A549 (cell line): Measurements from ENCODE around the gene TBXT.

Experiments
- CBX2 ChIP-seq: fragments of 200-600 bp; sonication (generic); IDR thresholded peaks from 2 replicates; pipeline ENCODE4 v1.6.1; 2016; ENCODE audit warnings: low read depth, mild to moderate bottlenecking, borderline replicate concordance
- CEBPB ChIP-seq, 2 experiments: fragments of >200 bp in 1 of 2; sonication (Bioruptor Twin) in 1 of 2; formaldehyde crosslinking in 1 of 2; IDR thresholded peaks; 2 replicates each; pipeline ENCODE4 v1.6.1; 2012 to 2016
- JUNB ChIP-seq: fragments of >200 bp; sonication (Bioruptor Twin); formaldehyde crosslinking; IDR thresholded peaks from 2 replicates; pipeline ENCODE4 v1.6.1; 2016
- TF ChIP-seq, protein P1 (sequence below): fragments of >200 bp; sonication (Bioruptor Twin); formaldehyde crosslinking; IDR thresholded peaks from 3 replicates; pipeline ENCODE4 v1.5.1; 2016

DNA sequence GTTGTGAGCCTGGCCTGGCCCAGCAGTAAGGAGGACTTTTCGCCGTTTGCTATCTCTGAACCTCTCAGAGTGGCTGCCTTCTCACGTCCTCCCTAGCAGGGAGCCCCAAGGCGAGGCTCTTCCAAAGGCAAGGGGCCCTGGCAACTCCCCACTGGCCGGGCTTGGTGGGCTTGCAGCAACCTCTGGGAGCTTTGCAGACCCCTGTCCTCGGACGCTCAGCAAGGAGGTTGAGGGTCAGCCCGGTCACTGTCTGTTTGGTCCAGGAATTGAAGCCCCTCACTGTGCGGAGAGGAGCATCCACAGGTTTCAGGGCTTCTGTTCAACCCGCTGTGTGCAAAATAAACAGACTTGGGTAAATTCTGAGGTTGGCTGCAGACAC lies 28.2 kb upstream of the TBXT start:
- TF ChIP-seq, protein P1, sequence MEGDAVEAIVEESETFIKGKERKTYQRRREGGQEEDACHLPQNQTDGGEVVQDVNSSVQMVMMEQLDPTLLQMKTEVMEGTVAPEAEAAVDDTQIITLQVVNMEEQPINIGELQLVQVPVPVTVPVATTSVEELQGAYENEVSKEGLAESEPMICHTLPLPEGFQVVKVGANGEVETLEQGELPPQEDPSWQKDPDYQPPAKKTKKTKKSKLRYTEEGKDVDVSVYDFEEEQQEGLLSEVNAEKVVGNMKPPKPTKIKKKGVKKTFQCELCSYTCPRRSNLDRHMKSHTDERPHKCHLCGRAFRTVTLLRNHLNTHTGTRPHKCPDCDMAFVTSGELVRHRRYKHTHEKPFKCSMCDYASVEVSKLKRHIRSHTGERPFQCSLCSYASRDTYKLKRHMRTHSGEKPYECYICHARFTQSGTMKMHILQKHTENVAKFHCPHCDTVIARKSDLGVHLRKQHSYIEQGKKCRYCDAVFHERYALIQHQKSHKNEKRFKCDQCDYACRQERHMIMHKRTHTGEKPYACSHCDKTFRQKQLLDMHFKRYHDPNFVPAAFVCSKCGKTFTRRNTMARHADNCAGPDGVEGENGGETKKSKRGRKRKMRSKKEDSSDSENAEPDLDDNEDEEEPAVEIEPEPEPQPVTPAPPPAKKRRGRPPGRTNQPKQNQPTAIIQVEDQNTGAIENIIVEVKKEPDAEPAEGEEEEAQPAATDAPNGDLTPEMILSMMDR = no peak
- TF ChIP-seq JUNB (no peak), CEBPB (IDR thresholded peaks at IDR 0.05) (no peak), CBX2 (no peak)
